Posterior cingulate gyrus (tissue), 11 donors: ENCODE measurements around the gene TRAPPC14.
"Not testable (repeated sequence)": the region's sequence is repeated elsewhere in the genome, so short reads cannot be mapped to it uniquely, and the experiment has no call there.

Source experiments
- DNase-seq, 10 donors: peaks; one replicate each; pipeline versions ENCODE4 v3.0.0 to v3.0.0-alpha.2; 2020 to 2021; ENCODE audit warnings: mixed read lengths in 3 of 10
- intact Hi-C: fragments of 100-400 bp; cut with DNase I; formaldehyde crosslinking; loops from one replicate; pipeline ENCODE4 v1.15.1; 2023

TRAPPC14 gene

GRCh38 chr7:100155553-100156317 lies 2.8 kb downstream of the TRAPPC14 start:
- DNase-seq, result peak in 3 of 10 donors; percentile 23 to 66 (median 49)
- intact Hi-C loops, result no loop called here

GRCh38 chr7:100154651-100155491 lies 3.7 kb downstream of the TRAPPC14 start:
- peak in 3 of 10 donors; percentile 45 to 85 (median 72) for DNase-seq
- intact Hi-C loops, result no loop called here

- intact Hi-C loops, result no loop called here
- DNase-seq, result peak in 2 of 10 donors; percentile 81 to 82
Observed at GRCh38 chr7:100153708-100154535, 4.6 kb downstream of the TRAPPC14 start.

GRCh38 chr7:100152937-100153666 lies 5.4 kb downstream of the TRAPPC14 start:
- intact Hi-C loops, result no loop called here
- peak in 1 of 10 donors; percentile 67 for DNase-seq

GRCh38 chr7:100152404-100152803 lies 6.1 kb downstream of the TRAPPC14 start:
- intact Hi-C loops, result no loop called here
- DNase-seq, result no peak

GRCh38 chr7:100148559-100149328 lies 9.8 kb downstream of the TRAPPC14 start, which contains the start of gene LAMTOR4:
TSS of gene LAMTOR4 (plus strand) at chr7:100148918. CDS start at chr7:100148973, 55 bp downstream.
- intact Hi-C loops, result no loop called here
- DNase-seq, result peak; percentile 99 to 100 (median 99)

- intact Hi-C loops, result no loop called here
- no peak for DNase-seq
Observed at GRCh38 chr7:100148225-100148558, 10.3 kb downstream of the TRAPPC14 start.

- peak in 2 of 10 donors; percentile 2 to 14 for DNase-seq
- intact Hi-C loops, result no loop called here
Observed at GRCh38 chr7:100147278-100147677, 11.2 kb downstream of the TRAPPC14 start.

GRCh38 chr7:100146350-100146749 lies 12.2 kb downstream of the TRAPPC14 start:
- DNase-seq, intact Hi-C loops: not testable (repeated sequence)

GRCh38 chr7:100142461-100142860 lies 16.1 kb downstream of the TRAPPC14 start:
- peak in 2 of 10 donors; percentile 7 to 10 for DNase-seq
- intact Hi-C loops, result no loop called here

- intact Hi-C loops, result no loop called here
- peak in 1 of 10 donors; percentile 38 for DNase-seq
Observed at GRCh38 chr7:100141555-100141949, 17.0 kb downstream of the TRAPPC14 start.

GRCh38 chr7:100137851-100138760 lies 20.4 kb downstream of the TRAPPC14 start:
- DNase-seq, result peak in 2 of 10 donors; percentile 18 to 50
- intact Hi-C loops, result loop anchor here (10.0 kb wide), 1 partner anchor 77 kb away; the partner anchor contains the start of gene PVRIG

- intact Hi-C loops, result loop anchor here (10.0 kb wide), 1 partner anchor 82 kb away; the partner anchor contains the start of gene PVRIG
- DNase-seq, result peak in 8 of 10 donors; percentile 25 to 94 (median 51)
Observed at GRCh38 chr7:100132697-100133151, 25.8 kb downstream of the TRAPPC14 start.

GRCh38 chr7:100132126-100132525 lies 26.4 kb downstream of the TRAPPC14 start:
- DNase-seq, result peak in 2 of 10 donors; percentile 8 to 22
- intact Hi-C loops, result loop anchor here (10.0 kb wide), 1 partner anchor 83 kb away; the partner anchor contains the start of gene PVRIG

- intact Hi-C loops, result loop anchor here (10.0 kb wide), 1 partner anchor 84 kb away; the partner anchor contains the start of gene PVRIG
- peak; percentile 56 to 96 (median 86) for DNase-seq
Observed at GRCh38 chr7:100130608-100131453, 27.7 kb downstream of the TRAPPC14 start.

- peak in 2 of 10 donors; percentile 2 to 3 for DNase-seq
- intact Hi-C loops, result loop anchor here (10.0 kb wide), 1 partner anchor 85 kb away; the partner anchor contains the start of gene PVRIG
Observed at GRCh38 chr7:100130220-100130607, 28.3 kb downstream of the TRAPPC14 start.

GRCh38 chr7:100128637-100128963 lies 29.9 kb downstream of the TRAPPC14 start:
- peak in 3 of 10 donors; percentile 3 to 39 (median 16) for DNase-seq
- intact Hi-C loops, result no loop called here
